Effector CD8-positive, alpha-beta T cell (primary cell): ENCODE results near the gene PEX3.

Source experiments
- DNase-seq: peaks from one replicate; lab custom pipeline; 2025; lab: John Stamatoyannopoulos, UW

The PEX3 gene

DNA sequence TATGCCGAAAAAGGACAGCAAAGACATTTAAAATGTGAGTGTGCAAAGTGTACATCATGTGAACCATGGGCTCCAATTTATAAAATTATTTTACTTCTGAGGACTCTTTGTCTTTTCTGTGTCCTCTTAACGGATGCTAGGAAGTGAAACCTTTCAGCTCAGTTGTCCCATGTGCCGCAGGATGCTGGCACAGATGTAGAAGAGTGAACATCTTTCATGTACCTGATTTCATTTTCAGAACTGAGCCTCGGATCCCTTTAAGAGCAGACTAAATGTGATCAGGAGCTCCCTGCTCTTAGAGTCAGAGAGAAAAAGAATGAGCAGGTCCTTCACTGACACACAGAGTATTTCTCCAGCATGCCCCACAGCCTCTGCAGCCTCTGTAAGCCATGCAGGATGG is 88.5 kb downstream of the PEX3 start:
- no peak for DNase-seq

DNA sequence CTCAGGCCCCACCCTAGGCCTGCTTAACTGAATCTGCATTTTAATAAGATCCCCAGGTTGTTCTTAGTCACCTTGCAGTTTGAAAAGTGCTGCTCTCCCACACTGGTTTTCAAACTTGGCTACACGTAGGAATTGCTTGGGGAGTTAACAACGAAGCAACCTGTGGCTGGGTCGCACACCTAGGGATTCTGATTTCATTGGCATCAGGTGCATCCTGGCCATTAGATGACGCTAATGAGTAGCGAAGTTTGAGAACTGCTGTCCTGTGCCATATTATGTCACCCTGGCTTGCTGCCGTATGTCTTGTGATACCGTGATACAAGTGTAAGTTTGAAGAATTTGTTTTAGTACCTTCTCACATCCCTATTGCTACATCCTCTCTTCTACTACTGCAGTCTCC is 89.1 kb downstream of the PEX3 start:
- DNase-seq: no peak

DNA sequence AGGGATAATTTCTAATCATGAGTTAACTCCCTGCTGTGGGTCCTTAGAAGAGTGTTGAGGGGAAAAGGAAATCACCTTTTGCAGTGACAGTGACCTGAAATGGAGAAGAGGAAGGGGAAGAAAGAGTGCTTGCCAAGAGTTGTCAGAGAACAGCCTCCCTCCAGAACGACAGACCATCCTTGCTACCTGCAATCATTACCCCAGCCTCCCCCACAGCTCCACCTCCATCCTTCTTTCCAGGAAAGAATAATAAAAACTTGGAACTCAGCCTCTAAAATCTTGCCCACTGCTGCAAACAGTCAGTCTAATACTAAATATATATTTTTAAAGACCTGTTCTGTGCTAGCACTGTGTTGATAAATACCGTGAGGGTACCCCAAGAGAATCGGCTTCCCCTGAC is 89.6 kb downstream of the PEX3 start:
- no peak for DNase-seq
